NK-92 (cell line): Measurements from ENCODE around the gene FAM81B.
"Not testable (repeated sequence)": the region's sequence is repeated elsewhere in the genome, so short reads cannot be mapped to it uniquely, and the experiment has no call there.

Experiments used
- DNase-seq: peaks from one replicate; lab custom pipeline; 2025; ENCODE audit not compliant: unreplicated experiment; lab: John Stamatoyannopoulos, UW

FAM81B gene, protein sequence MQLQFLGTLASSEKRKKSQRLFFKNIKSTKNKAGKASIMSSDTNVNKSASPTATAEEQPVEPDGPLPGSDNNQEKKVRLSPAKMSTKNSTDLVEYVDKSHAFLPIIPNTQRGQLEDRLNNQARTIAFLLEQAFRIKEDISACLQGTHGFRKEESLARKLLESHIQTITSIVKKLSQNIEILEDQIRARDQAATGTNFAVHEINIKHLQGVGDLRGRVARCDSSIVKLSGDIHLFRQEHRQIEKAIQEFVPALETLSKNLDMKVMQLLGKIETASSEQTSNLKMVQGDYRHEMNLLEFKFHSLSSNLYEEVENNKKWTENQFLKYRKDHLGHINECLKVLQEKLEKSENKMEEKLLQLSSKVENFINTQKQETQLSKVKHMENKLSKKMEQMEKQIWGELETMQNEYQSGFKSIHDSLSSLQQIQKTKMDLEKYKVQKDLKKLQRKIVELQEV

DNA sequence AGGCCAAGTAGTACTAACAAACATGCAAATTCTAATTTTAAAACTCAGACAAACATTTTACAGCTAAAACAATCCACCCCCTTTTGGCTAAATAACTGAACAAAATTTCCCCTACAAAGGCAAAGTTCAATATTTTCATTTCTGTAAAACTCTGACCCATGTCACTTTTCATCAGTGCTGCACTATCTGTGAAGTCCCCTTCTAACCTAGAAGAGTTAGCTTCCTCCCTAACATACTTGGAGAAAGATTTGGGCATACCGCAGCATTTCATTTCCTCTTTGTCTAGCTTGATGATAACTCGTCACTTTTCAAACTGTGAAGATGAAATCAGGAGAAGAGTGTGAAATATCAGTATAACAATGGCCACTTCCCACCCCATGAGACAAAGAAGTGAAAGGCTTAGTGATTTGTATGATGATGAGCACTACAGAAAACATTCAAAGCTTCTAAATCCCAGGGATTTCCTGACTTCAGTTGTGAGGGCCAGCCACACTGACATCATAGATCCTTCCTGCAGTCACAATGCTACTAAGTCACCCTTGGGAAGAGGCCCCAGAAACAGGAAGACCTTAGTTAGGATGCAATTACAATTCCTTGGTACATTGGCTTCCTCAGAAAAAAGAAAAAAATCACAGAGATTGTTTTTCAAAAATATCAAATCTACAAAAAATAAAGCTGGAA is at the start of gene FAM81B:
TSS of gene FAM81B (plus strand) at position 555 of the 681 bp plus-strand sequence. CDS start at position 579, 24 bp downstream.
- no peak for DNase-seq

DNA sequence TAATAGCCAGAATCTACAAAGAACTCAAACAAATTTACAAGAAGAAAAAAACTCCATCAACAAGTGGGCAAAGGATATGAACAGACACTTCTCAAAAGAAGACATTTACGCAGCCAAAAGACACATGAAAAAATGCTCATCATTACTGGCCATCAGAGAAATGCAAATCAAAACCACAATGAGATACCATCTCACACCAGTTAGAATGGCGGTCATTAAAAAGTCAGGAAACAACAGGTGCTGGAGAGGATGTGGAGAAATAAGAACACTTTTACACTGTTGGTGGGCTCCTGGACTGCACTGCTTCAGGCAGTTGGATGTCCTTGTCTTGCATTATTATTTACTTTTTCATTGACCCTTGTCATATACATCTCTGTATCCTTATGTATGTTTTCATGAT is 49.7 kb upstream of the FAM81B start:
- not testable (repeated sequence) for DNase-seq

DNA sequence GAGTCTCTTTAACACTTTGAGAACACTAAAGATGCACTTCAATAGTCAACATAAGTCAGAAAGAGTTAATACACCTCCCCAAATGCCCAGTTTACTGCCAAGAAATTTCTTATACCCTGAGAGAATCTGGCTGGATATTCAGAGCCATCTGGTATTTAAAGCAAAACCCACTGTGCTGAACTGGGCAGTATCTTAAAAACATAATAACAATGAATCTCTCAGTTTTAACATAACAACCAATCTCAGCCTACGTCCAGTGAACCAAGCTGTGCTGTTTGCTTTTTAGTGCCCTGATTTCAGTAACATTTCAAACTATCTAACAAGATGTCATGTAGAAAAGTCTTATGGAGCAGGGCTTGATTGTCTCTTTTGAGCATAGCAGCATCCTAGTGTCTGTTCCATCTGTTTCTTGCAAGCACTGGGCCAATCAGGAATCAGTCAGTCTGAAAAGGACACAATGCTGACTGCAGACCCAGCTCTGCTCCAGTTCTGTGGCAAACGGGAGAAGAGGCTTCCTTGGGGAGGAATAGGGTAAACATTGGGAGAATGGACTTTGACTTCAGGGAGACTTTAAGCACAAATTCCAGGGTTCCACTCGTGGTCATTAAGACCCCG is 43.6 kb upstream of the FAM81B start:
- no peak for DNase-seq

DNA sequence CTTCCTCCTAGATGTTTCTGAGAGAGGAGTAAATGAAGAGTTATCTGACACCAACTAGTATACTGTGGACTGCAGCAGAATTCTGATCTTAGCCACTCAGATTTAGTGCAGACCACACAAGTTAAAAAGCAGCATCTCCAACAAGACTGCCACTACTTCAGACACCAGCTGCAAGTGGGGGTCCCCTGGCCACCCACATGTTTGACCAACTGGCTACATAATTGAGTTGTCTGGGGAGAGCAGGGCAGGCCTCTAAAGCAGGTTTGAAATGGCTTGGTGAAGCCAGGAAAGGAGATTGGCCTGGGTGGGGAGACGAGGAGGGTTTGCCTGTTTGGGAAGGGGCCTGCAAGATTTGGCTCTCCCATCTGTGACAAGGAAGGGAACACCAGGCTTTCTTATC is 40.5 kb upstream of the FAM81B start:
- no peak for DNase-seq

DNA sequence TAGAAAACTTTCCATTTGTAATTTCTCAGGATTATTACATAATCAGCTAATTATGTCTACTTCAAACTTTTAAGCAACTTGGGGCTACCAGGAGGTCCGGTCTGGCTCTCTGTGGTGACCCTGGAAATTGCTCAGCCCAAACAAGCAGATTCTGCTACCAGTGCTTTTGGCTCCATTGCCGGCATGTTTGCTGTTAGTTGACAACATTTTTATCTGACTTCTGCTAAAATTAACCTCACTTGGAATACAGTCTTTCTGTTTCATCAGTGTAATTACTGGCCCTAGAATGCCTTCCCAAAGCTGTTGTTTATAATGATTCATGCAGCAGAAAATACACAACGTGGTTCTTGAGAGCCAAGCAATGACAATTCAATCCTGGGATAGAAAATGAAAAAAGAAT is 38.5 kb upstream of the FAM81B start:
- no peak for DNase-seq

DNA sequence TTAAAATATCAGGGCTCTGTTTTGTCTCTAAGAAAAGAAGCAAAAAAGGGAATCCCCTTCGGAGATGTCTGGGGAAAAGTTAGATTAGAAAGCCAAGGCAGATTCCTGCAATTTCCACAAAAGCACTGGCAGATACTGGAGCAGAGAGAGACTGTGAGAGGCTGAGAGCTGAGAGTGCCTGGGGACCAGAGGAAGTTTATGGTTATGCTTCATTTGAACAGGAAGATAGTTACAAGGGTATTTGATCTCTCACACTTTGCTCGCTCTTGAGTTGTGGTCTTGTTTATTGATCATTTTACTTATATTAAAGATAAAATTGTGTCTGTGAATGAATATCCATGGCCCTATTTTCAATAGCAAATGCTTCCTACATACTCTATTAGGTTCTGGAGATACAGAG is 32.8 kb upstream of the FAM81B start:
- DNase-seq: no peak

DNA sequence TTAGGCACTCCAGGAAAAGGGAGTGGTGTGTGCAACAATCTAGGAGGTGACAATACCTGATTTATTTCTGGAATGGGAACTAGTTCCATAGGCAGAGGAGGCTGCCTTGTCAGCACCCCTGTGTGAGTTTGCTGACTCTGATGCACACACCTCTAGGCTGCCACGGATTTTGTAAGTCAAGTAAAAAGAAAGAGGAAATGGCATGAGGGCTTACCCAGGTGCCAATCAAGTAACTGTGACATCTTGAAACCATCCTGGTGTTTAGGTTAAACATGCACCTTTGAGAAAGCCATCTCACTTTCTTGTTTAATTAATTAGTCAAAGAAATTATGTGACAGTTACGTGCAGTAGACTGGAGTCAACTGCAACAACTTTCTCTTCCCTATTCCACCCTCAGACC is 32.3 kb upstream of the FAM81B start:
- DNase-seq: no peak

DNA sequence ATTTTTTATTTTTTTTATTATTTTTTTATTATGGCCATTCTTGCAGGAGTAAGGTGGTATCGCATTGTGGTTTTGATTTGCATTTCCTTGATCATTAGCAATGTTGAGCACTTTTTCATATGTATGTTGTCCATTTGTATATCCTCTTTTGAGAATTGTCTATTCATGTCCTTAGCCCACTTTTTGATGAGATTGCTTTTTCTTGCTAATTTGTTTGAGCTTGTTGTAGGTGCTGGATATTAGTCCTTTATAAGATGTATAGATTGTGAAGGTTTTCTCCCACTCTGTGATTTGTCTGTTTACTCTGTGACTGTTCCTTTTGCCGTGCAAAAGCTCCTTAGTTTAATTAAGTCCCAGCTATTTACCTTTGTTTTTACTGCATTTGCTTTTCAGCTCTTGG is 30.5 kb upstream of the FAM81B start:
- DNase-seq: not testable (repeated sequence)

DNA sequence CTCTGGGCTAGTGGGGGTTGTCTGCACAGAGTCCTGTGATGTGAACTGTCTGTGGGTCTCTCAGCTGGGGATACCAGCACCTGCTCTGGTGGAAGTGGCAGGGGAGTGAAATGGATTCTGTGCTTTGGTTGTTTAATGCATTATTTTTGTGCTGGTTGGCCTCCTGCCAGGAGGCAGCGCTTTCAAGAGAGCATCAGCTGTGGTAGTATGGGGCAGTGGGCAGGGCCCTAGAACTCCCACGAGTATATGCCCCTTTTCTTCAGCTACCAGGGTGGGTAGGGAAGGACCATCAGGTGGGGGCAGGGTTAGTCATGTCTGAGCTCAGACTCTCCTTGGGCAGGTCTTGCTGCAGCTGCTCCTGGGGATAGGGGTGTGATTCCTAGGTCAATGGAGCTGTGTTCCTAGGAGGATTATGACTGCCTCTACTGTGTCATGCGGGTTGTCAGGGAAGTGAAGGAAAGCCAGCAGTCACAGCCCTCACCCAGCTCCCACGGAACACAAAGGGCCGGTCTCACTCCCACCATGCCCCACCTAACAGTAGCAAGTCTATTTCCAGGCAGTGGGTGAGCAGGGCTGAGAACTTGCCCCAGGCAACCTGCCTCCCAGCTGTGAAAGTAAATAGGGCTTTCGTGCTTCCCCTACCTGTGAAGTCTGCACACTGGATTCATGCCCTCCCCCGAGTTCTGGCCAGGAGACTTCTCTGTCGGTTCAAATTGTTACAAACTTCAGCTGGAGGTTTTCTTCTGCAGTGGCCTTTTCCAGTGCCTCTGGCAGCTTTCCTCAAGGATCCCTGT is 25.7 kb upstream of the FAM81B start:
- DNase-seq: no peak

DNA sequence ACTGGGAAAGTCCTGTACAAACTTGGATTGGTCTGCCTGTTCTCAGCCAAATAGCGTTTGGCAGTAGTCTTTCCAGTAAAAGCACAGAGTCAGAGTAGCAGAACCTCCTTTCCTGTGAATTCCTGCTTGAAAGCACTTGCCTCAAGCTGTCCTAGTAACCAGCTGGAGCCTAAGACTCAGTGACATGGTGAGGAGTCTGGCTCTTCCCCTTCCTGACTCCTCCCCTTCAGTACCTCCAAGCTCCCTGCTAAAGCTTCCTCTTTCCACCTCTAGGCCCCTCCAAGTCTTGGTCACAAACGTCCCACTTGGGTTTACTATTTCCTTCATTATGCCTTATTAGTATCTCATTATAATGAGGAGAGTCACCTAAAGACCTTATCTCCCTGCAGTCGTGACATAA is 21.4 kb upstream of the FAM81B start:
- DNase-seq: no peak

DNA sequence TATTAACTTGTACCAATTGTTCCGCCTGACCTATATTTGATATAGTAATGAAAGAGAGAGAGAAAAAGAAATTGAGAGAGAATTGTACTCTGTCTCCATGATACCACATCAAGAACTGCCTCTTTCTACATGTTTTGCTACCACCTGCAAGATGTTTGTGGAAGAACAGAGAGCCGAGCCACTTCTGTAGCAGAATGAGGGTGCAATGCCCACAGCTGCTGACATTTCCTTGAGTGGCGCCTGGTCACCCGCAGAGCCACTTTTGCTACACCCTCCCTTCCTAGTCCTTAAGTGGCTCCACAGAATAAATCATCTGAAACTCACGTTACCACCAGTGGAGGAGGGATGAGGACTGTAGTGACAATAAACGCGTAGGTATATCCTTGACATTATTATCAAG is 17.1 kb upstream of the FAM81B start:
- DNase-seq: no peak

DNA sequence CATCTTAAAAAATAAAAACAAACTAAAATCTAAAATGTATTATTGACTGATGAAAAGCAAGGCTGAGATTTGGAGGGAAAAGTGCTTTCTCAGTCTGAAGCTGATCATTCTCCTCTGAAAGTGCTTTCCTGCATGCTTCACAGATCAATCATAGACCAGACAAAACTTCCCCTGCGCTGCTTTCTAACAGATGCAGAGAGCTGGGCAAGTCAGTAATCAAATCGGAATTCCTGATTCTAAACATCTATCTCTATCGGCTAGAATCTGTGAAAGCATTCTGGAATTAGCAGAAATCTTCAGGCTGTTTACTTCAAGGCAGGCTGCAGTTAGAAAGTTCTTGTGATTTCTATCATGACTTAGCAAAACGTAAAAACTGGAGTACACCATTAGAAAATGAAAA is 15.6 kb upstream of the FAM81B start:
- DNase-seq: no peak

DNA sequence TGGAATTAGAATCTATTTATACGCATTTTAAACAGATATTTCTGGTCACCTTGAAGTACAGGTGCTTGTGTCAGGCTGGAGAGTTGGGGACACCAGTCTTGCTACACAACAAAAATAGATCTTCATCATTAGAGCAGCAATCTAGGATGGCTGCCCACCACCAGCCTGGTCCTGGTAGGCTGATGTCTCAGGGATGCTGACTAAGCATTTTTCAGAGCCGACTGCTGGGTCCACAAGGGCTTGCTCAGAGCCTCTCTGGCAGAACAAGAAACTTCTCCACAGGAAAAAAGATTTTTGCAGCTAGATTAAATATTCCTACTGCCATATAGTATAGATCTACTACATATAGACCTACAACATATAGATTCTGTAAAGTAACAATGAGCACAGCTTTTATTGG is 12.0 kb upstream of the FAM81B start:
- DNase-seq: no peak

DNA sequence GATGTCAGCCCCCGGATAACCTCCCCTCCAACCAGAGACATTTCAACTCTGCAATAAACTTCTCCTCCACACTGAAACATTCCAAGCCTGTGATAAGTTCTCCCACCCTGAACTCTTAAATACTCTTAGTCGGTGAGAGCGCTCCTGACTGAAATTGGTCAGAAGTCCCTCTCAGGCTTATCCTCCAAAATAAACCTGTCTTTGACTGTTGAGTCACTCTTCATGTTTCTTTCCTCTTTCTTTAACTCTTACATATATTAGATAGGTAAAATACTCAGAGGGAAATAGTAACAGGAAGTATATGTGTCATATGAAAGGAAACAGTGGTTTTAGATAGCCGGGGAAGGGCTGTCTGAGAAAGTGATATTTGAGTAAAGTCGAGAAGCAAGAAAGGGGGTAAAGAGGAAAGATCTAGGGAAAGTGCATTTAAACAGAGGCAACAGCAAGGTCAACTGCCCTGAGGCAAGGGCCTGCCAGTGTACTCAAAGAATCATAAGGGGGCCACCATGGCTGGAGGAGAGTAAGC is 11.0 kb upstream of the FAM81B start:
- no peak for DNase-seq

DNA sequence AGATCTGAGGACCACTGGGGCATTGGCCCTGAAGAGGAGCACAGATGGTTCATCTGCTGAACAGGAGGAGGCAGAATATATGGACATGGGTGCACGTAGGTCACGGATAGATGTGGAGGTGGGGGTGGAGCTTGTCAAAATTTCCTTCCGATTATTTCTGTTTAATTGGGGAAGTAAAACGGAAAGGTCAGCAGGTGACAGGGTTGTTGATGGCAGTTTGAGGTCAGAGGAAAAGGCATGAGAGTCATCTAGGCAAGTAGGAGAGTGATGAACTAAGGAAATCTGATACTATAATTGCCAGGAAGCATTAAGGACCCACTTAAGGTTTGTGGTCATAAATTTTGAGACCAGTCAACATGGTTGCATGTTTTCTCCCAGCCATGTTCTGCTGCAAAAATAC is 8.4 kb upstream of the FAM81B start:
- DNase-seq: no peak

DNA sequence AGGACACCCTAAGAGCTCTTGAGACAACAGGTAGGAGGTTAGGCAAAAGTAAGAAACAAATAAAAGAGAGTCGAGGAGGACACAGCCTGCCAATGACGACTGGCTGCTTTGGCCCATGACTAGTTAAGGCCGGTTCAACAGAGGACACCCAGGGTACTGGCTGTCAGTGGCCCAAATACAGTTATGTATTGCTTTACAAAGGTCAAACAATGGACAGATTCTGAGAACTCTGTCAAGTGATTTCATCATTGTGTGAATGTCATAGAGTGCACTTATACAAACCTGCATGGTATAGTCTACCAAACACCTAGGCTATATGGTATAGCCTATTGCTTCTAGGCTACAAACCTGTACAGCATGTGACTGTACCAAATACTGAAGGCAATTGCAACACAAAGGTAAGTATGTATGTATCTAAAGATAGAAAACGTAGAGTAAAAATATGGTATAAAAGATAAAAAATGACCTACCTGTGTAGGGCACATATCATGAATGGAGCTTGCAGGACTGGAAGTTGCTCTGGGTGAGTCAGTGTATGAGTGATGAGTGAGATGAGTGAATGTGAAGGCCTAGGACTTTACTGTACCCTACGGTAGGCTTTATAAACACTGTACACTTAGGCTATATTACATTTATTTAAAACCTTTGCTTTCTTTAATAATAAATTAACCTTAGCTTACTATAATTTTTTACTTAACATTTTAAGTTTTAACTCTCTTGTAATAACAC is 6.5 kb upstream of the FAM81B start:
- no peak for DNase-seq

DNA sequence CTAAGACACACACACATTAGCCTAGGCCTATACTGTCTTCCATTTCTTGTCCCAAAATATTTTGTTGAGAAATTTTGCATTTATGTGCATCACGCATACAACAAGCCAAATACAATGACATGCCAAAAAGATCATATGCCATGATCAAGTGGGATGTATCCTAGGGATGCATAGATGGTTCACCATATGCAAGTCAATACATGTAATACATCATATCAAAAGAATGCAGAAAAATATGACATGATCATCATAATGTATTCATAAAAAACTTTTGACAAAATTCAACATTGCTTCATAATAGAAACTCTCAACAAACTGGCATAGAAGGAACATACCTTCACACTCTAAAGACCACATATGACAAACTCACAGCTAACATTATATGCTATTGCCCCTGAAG is 5.8 kb upstream of the FAM81B start:
- no peak for DNase-seq

DNA sequence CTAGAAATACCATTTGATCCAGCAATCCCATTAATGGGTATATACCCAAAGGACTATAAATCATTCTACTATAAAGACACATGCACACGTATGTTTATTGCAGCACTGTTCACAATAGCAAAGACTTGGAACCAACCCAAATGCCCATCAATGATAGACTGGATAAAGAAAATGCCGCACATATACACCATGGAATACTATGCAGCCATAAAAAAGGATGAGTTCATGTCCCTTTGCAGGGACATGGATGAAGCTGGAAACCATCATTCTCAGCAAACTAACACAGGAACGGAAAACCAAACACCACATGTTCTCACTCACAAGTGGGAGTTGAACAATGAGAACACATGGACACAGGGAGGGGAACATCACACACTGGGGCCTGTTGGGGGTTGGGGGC is 799 bp downstream of the FAM81B start:
- not testable (repeated sequence) for DNase-seq

DNA sequence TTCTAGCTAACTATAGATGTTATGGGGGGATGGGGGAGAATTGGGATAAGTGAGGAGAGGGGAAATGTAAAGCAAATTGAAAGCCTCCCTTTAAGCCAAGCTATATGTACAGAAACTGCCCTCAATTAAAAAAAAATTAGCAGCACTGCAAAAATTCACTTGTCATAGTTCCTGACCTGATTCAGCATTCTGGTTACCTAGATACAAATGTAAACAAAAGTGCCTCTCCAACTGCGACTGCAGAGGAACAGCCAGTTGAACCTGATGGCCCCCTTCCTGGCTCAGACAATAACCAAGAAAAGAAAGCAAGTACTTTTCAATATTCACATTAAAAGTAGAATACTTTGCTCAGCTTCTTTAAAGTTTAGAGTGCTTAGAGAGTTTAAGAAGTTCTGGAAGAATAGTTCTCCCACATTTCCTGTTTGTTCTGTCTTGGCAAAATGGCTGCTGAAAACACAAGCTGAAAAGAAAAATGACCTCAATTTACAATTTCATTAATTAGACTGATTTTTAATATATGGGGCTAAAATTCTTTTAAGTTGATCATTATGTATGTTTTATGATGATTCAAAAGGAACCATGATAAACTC is 1.5 kb downstream of the FAM81B start:
- no peak for DNase-seq

DNA sequence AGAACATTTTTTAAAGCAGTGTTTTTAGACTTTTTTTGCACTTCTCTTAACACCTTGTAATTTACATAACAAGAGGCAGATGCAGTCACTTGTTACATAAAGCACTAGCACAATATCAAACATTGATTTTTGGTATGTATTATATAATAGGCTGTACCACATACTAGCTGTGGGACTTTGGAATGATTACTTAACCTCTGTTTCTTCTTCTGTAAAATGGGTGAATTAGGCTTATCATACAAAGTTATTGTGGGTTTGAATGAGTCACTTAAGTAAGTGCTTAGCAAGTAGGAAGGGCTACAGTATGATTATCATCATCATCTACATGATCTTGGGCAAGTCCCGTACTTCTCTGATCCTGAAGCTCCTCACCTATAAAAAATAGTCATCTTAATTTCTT is 2.1 kb downstream of the FAM81B start:
- no peak for DNase-seq
